ENCODE results near the gene ABTB2. TPM values are rescaled to one million over a fixed set of nuclear protein-coding genes. Genes with fewer than 3 reads are reported as not detected.

ABTB2 gene
- total and polyA plus RNA-seq, 10 of the 15 experiments (the other 5 are each of a cell fraction or from before 2014, with no cell fraction given): 0.13 to 2.1 (median 0.72) TPM

DNA sequence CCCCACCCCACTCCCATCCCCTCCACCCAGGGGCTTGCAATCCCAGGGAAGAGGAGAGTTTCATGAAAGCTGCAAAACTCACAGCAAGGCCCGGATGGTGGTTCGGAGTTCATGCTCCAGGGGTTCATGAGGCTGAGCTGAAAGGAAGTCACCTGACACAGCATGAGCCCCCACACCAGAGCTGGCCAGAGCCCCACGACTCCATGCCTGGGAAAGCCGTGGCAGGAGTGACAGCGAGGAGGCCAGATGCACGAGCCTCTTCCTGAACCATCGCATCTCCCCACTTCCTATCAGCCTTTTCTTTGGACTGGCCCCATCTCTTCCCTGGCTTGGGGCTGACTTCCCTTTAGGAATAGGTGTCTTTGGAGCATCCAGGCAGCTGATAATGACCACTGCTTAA lies 105.8 kb downstream of the ABTB2 start:
- ChIA-PET RAD21 (ENCODE audit: unreplicated experiment) (interaction anchor here (0.5 to 4.6 kb wide), 5 partner anchors 9 to 106 kb away, joined by 3 to 20 read pairs (median 4); no protein-coding TSS in a partner anchor), SMC1A (ENCODE audit: uncharacterized antibody, unreplicated experiment) (interaction anchor here (1.3 to 12.4 kb wide), 4 partner anchors 15 to 147 kb away, joined by 3 to 138 read pairs (median 20); partner anchors contain the start of gene NAT10)

More for the DNA sequence above, 105.8 kb downstream of the ABTB2 start:
- no peak overlapping the region for H2AFZ ChIP-seq (ENCODE audit: control insufficient read depth, low read depth, low read length)
- peaks cover 13% of the 10 kb centered on the region; the same call in 1 of the 2 replicates for H3K4me1 ChIP-seq (ENCODE audit: control insufficient read depth, insufficient read depth, low read length)
- FAIRE-seq (no peak), DNase-seq (ENCODE audit: low read depth, low spot score) (no peak), ATAC-seq (no peak)
- H3K9me3 ChIP-seq (replicated peaks; ENCODE audit: control insufficient read depth, insufficient read depth, low read length): no peaks in the 10 kb centered on the region
- H3K36me3 ChIP-seq (ENCODE audit: control insufficient read depth in 2 of 2, insufficient read depth in 2 of 2, low read length in 1 of 2): no peaks in the 10 kb centered on the region
- WGBS (ENCODE audit: insufficient coverage, insufficient replicate concordance, low lambda C conversion rate, missing lambda C conversion rate): 74% methylated on average over 7 of the region's 7 CpGs
- no peaks in the 10 kb centered on the region for H3K79me2 ChIP-seq (ENCODE audit: control insufficient read depth, insufficient read depth, low read length)
- no peak overlapping the region for H3K4me3 ChIP-seq
- ChIA-PET POLR2A (no interaction called here), CTCF (interaction anchor here (0.6 to 2.3 kb wide), 3 partner anchors 18 to 80 kb away, joined by 3 to 6 read pairs (median 3); no protein-coding TSS in a partner anchor)
- H3K9ac ChIP-seq (ENCODE audit: control insufficient read depth, insufficient read depth, low read length): no peak overlapping the region
- intact Hi-C loops (cut with micrococcal nuclease; ENCODE audit: unreplicated experiment) (no loop called here), in situ Hi-C loops (cut with MboI) (no loop called here)
- no peaks in the 10 kb centered on the region for H3K27me3 ChIP-seq (replicated peaks in 1 of 2; ENCODE audit: control insufficient read depth in 2 of 2, insufficient read depth in 2 of 2, low read length in 1 of 2)
- BruUV-seq (replicated peaks): no TSS peak
- no peak overlapping the region for H3K4me2 ChIP-seq (ENCODE audit: control insufficient read depth, insufficient read depth)
- no peaks in the 10 kb centered on the region for H4K20me1 ChIP-seq (ENCODE audit: control insufficient read depth, insufficient read depth)
- no peak overlapping the region for H3K27ac ChIP-seq (ENCODE audit: control insufficient read depth, insufficient read depth)
- TF ChIP-seq, protein P1, sequence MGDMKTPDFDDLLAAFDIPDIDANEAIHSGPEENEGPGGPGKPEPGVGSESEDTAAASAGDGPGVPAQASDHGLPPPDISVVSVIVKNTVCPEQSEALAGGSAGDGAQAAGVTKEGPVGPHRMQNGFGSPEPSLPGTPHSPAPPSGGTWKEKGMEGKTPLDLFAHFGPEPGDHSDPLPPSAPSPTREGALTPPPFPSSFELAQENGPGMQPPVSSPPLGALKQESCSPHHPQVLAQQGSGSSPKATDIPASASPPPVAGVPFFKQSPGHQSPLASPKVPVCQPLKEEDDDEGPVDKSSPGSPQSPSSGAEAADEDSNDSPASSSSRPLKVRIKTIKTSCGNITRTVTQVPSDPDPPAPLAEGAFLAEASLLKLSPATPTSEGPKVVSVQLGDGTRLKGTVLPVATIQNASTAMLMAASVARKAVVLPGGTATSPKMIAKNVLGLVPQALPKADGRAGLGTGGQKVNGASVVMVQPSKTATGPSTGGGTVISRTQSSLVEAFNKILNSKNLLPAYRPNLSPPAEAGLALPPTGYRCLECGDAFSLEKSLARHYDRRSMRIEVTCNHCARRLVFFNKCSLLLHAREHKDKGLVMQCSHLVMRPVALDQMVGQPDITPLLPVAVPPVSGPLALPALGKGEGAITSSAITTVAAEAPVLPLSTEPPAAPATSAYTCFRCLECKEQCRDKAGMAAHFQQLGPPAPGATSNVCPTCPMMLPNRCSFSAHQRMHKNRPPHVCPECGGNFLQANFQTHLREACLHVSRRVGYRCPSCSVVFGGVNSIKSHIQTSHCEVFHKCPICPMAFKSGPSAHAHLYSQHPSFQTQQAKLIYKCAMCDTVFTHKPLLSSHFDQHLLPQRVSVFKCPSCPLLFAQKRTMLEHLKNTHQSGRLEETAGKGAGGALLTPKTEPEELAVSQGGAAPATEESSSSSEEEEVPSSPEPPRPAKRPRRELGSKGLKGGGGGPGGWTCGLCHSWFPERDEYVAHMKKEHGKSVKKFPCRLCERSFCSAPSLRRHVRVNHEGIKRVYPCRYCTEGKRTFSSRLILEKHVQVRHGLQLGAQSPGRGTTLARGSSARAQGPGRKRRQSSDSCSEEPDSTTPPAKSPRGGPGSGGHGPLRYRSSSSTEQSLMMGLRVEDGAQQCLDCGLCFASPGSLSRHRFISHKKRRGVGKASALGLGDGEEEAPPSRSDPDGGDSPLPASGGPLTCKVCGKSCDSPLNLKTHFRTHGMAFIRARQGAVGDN (IDR thresholded peaks at IDR 0.05): no peak
- no peak for TF ChIP-seq ZNF384 (IDR thresholded peaks at IDR 0.05; ENCODE audit: borderline replicate concordance, low read depth, low read length)
- no peak for TF ChIP-seq NBN (IDR thresholded peaks at IDR 0.05)
- TF ChIP-seq TCF7 (IDR thresholded peaks at IDR 0.05; ENCODE audit: borderline replicate concordance): no peak
- TF ChIP-seq JUNB (IDR thresholded peaks at IDR 0.05): no peak
